H9 (cell line): Measurements from ENCODE around the gene SERPINB8. TPM values are rescaled to one million over a fixed set of nuclear protein-coding genes. Genes with fewer than 3 reads are reported as not detected.
A peak's percentile ranks its signal among the peaks of the same experiment; 100 is the strongest.

Experiments used
- DNase-seq: peaks from one replicate; pipeline ENCODE4 v3.0.0-alpha.2; 2017
- H2AFZ ChIP-seq: one replicate; pipeline ENCODE4 v1.6.1; 2013; ENCODE audit warnings: mild to moderate bottlenecking, low read length, control low read depth, moderate library complexity
- H2AK5ac ChIP-seq: 2 replicates; pipeline ENCODE4 v1.6.1; 2013; ENCODE audit warnings: low read length, control low read depth, mixed read lengths; ENCODE audit not compliant: insufficient read length
- H2BK120ac ChIP-seq: one replicate; pipeline ENCODE4 v1.6.1; 2013; ENCODE audit warnings: low read depth, mild to moderate bottlenecking, low read length, control low read depth, inconsistent platforms; ENCODE audit not compliant: poor library complexity, severe bottlenecking
- H2BK12ac ChIP-seq: 2 replicates; pipeline ENCODE4 v1.6.1; 2013; ENCODE audit warnings: low read length, control low read depth, mixed read lengths, low read depth; ENCODE audit not compliant: insufficient read length
- H2BK15ac ChIP-seq: 2 replicates; pipeline ENCODE4 v1.6.1; 2013; ENCODE audit warnings: low read depth, low read length, control low read depth
- H2BK20ac ChIP-seq: one replicate; pipeline ENCODE4 v1.6.1; 2013; ENCODE audit warnings: low read depth, mild to moderate bottlenecking, low read length, control low read depth, inconsistent platforms; ENCODE audit not compliant: poor library complexity, severe bottlenecking
- H2BK5ac ChIP-seq: 2 replicates; pipeline ENCODE4 v1.6.1; 2013; ENCODE audit warnings: low read length, control low read depth, mixed read lengths; ENCODE audit not compliant: insufficient read length
- H3K14ac ChIP-seq: 2 replicates; pipeline ENCODE4 v1.6.1; 2013; ENCODE audit warnings: low read length, control low read depth; ENCODE audit not compliant: insufficient read depth
- H3K18ac ChIP-seq: 2 replicates; pipeline ENCODE4 v1.6.1; 2013; ENCODE audit warnings: low read depth, mild to moderate bottlenecking, mixed read lengths, low read length, control low read depth; ENCODE audit not compliant: insufficient read length
- H3K23ac ChIP-seq: 2 replicates; pipeline ENCODE4 v1.6.1; 2013; ENCODE audit warnings: low read length, control low read depth, mixed read lengths, low read depth; ENCODE audit not compliant: insufficient read length
- H3K23me2 ChIP-seq: 2 replicates; pipeline ENCODE4 v1.6.1; 2013; ENCODE audit warnings: low read depth, mild to moderate bottlenecking, mixed read lengths, low read length, control low read depth; ENCODE audit not compliant: insufficient read length, poor library complexity, severe bottlenecking
- H3K27ac ChIP-seq: 2 replicates; pipeline ENCODE4 v1.5.1; 2013; ENCODE audit warnings: low read length, control low read depth, mixed read lengths, low read depth; ENCODE audit not compliant: insufficient read length
- H3K27me3 ChIP-seq: 2 replicates; pipeline ENCODE4 v1.6.1; 2013; ENCODE audit warnings: low read length, control low read depth, inconsistent platforms; ENCODE audit not compliant: insufficient read depth
- H3K4ac ChIP-seq: 2 replicates; pipeline ENCODE4 v1.6.1; 2013; ENCODE audit warnings: low read depth, mild to moderate bottlenecking, control low read depth, inconsistent platforms, low read length, moderate library complexity
- H3K4me1 ChIP-seq: 2 replicates; pipeline ENCODE4 v1.6.1; 2013; ENCODE audit warnings: low read length, control low read depth, inconsistent platforms; ENCODE audit not compliant: insufficient read depth
- H3K4me2 ChIP-seq: 2 replicates; pipeline ENCODE4 v1.6.1; 2013; ENCODE audit warnings: low read length, control low read depth, mixed read lengths; ENCODE audit not compliant: insufficient read length, insufficient read depth
- H3K56ac ChIP-seq: 2 replicates; pipeline ENCODE4 v1.6.1; 2013; ENCODE audit warnings: low read depth, mild to moderate bottlenecking, mixed read lengths, low read length, control low read depth; ENCODE audit not compliant: insufficient read length
- H3K79me1 ChIP-seq: 2 replicates; pipeline ENCODE4 v1.6.1; 2013; ENCODE audit warnings: low read depth, mild to moderate bottlenecking, moderate library complexity, low read length, control low read depth, inconsistent platforms; ENCODE audit not compliant: insufficient read depth, poor library complexity, severe bottlenecking
- H3K79me2 ChIP-seq: 2 replicates; pipeline ENCODE4 v1.6.1; 2013; ENCODE audit warnings: low read length, control low read depth, inconsistent platforms; ENCODE audit not compliant: insufficient read depth
- H3K9ac ChIP-seq: 2 replicates; pipeline ENCODE4 v1.6.1; 2013; ENCODE audit warnings: low read length, control low read depth, mixed read lengths; ENCODE audit not compliant: insufficient read length; ENCODE audit errors: extremely low read depth
- H3K9me3 ChIP-seq: one replicate; pipeline ENCODE4 v1.6.1; 2013; ENCODE audit warnings: low read depth, low read length, inconsistent platforms; ENCODE audit not compliant: control insufficient read depth
- H3T11ph ChIP-seq: one replicate; pipeline ENCODE4 v1.6.1; 2013; ENCODE audit warnings: mild to moderate bottlenecking, low read length, control low read depth, inconsistent platforms
- H4K20me1 ChIP-seq: one replicate; pipeline ENCODE4 v1.6.1; 2013; ENCODE audit not compliant: control insufficient read depth, insufficient read length, insufficient read depth
- H4K5ac ChIP-seq: 2 replicates; pipeline ENCODE4 v1.6.1; 2013; ENCODE audit warnings: low read depth, mild to moderate bottlenecking, mixed read lengths, low read length, control low read depth; ENCODE audit not compliant: insufficient read length
- H4K8ac ChIP-seq: replicated peaks from 2 replicates; pipeline ENCODE4 v1.6.1; 2013; ENCODE audit warnings: low read length, control low read depth, mixed read lengths, low read depth; ENCODE audit not compliant: insufficient read length
- H4K91ac ChIP-seq: 2 replicates; pipeline ENCODE4 v1.6.1; 2013; ENCODE audit warnings: low read depth, mild to moderate bottlenecking, moderate library complexity, mixed read lengths, low read length, control low read depth; ENCODE audit not compliant: insufficient read length
- H3K27ac Mint-ChIP-seq, 3 experiments: 2 replicates in 2 of 3; 3 replicates in 1 of 3; pipeline ENCODE4 v1.8.0; 2020 to 2021; ENCODE audit warnings: mixed read lengths in 3 of 3, mild to moderate bottlenecking in 1 of 3, moderate library complexity in 1 of 3
- H3K27me3 Mint-ChIP-seq: 2 replicates; pipeline ENCODE4 v1.8.0; 2021; ENCODE audit warnings: low read depth, mild to moderate bottlenecking, moderate library complexity, mixed read lengths
- H3K36me3 Mint-ChIP-seq, 3 experiments: 2 replicates in 2 of 3; 3 replicates in 1 of 3; pipeline ENCODE4 v1.8.0; 2020 to 2021; ENCODE audit warnings: low read depth in 3 of 3, mixed read lengths in 3 of 3; ENCODE audit not compliant: insufficient read depth in 1 of 3
- H3K4me1 Mint-ChIP-seq, 2 experiments: 2 replicates each; pipeline ENCODE4 v1.8.0; 2020; ENCODE audit warnings: mixed read lengths in 2 of 2
- H3K4me3 Mint-ChIP-seq, 2 experiments: 2 replicates in 1 of 2; 3 replicates in 1 of 2; pipeline ENCODE4 v1.8.0; 2020 to 2021; ENCODE audit warnings: mild to moderate bottlenecking in 2 of 2, mixed read lengths in 2 of 2, moderate library complexity in 1 of 2
- H3K9me3 Mint-ChIP-seq, 2 experiments: 2 replicates in 1 of 2; 3 replicates in 1 of 2; pipeline ENCODE4 v1.8.0; 2020; ENCODE audit warnings: mild to moderate bottlenecking in 2 of 2, mixed read lengths in 2 of 2, moderate library complexity in 1 of 2
- CTCF ChIP-seq: fragments of 200-600 bp; sonication (generic); conservative IDR thresholded peaks from 3 replicates; pipeline ENCODE4 v1.8.0; 2021; ENCODE audit warnings: antibody characterized with exemption, mild to moderate bottlenecking
- WGBS: extraction: QIAGEN DNeasy Blood & Tissue Kit; methylation state at CpG from one replicate; pipeline ENCODE4 v1.1.7; 2013; ENCODE audit warnings: missing lambda C conversion rate, low lambda C conversion rate, mixed read lengths; ENCODE audit not compliant: insufficient read length; ENCODE audit errors: extremely low coverage; 5-methylcytosine and 5-hydroxymethylcytosine counted together
- total RNA-seq: library from RNA; stranded (reverse); gene quantifications from 2 replicates; pipeline ENCODE4 v1.2.1, GENCODE V29; 2021

SERPINB8 gene
- total RNA-seq, 1 experiment from 2014 or later = 2.1 TPM

GRCh38 chr18:63972002-63972376, 2.1 kb downstream of the SERPINB8 start:
- no peak overlapping the region for H3K4ac ChIP-seq
- no peak overlapping the region for H2AK5ac ChIP-seq
- H2BK5ac ChIP-seq = no peak overlapping the region
- H3K4me1 ChIP-seq = peaks cover 4% of the 10 kb centered on the region; the same call in 1 of the 2 replicates
- Mint-ChIP-seq H3K27me3 (peaks cover 54% of the 10 kb centered on the region), H3K27ac (no peak overlapping the region), H3K4me3 (peak overlapping the region; percentile 87 to 94; a peak in 3 of 5 replicates), H3K9me3 (no peaks in the 10 kb centered on the region), H3K36me3 (no peaks in the 10 kb centered on the region), H3K4me1 (peaks cover 23 to 31% of the 10 kb centered on the region in 2 experiments)
- H2BK20ac ChIP-seq = no peak overlapping the region
- no peak overlapping the region for H3K4me2 ChIP-seq
- no CpG with 5 or more reads among the region's 5 CpGs for WGBS
- no peak overlapping the region for H3K56ac ChIP-seq
- H2AFZ ChIP-seq = no peak overlapping the region
- no peaks in the 10 kb centered on the region for H3K79me2 ChIP-seq
- H4K91ac ChIP-seq = no peak overlapping the region
- H3K27ac ChIP-seq = no peak overlapping the region
- H3K9ac ChIP-seq = no peak overlapping the region
- no peak overlapping the region for H3K18ac ChIP-seq
- no peak overlapping the region for H2BK120ac ChIP-seq
- no peak overlapping the region for H3K14ac ChIP-seq
- no peak for DNase-seq
- no peaks in the 10 kb centered on the region for H4K20me1 ChIP-seq
- H4K5ac ChIP-seq = no peak overlapping the region
- no peak overlapping the region for H4K8ac ChIP-seq
- no peaks in the 10 kb centered on the region for H3K9me3 ChIP-seq
- TF ChIP-seq CTCF = no peak
- peaks cover 11% of the 10 kb centered on the region for H3K23me2 ChIP-seq
- peaks cover 16% of the 10 kb centered on the region; the same call in 1 of the 2 replicates for H3K27me3 ChIP-seq
- H3K79me1 ChIP-seq = no peaks in the 10 kb centered on the region
- H2BK15ac ChIP-seq = no peak overlapping the region
- H3T11ph ChIP-seq = no peak overlapping the region
- no peak overlapping the region for H2BK12ac ChIP-seq
- no peak overlapping the region for H3K23ac ChIP-seq
